Osteoblast (primary cell): ENCODE data around the gene ALPK1. TPM values are rescaled to one million over a fixed set of nuclear protein-coding genes. Genes with fewer than 3 reads are reported as not detected.

ENCODE experiments used
- DNase-seq: peaks from one replicate; pipeline ENCODE4 v3.0.0; 2011; ENCODE audit warnings: low spot score, mixed read lengths; ENCODE audit not compliant: insufficient read length; ENCODE audit errors: missing footprints
- H2AFZ ChIP-seq: 2 replicates; pipeline ENCODE4 v1.6.0; 2011; ENCODE audit warnings: mild to moderate bottlenecking, low read length
- H3K27ac ChIP-seq: 2 replicates; pipeline ENCODE4 v1.5.1; 2011; ENCODE audit warnings: mild to moderate bottlenecking, low read depth, low read length, moderate library complexity
- H3K27me3 ChIP-seq: 2 replicates; pipeline ENCODE4 v1.6.0; 2012; ENCODE audit warnings: mild to moderate bottlenecking, control low read depth, inconsistent platforms, low read length, moderate library complexity; ENCODE audit not compliant: insufficient read depth
- H3K36me3 ChIP-seq: 2 replicates; pipeline ENCODE4 v1.5.1; 2011; ENCODE audit warnings: mild to moderate bottlenecking, low read length, control low read depth, moderate library complexity; ENCODE audit not compliant: insufficient read depth
- H3K4me1 ChIP-seq: 2 replicates; pipeline ENCODE4 v1.5.1; 2011; ENCODE audit warnings: mild to moderate bottlenecking, low read length, control low read depth, moderate library complexity; ENCODE audit not compliant: insufficient read depth
- H3K4me2 ChIP-seq: 2 replicates; pipeline ENCODE4 v1.6.0; 2011; ENCODE audit warnings: mild to moderate bottlenecking, low read length; ENCODE audit not compliant: insufficient read depth
- H3K4me3 ChIP-seq: fragments of 200-600 bp; sonication (generic); 3 replicates; pipeline ENCODE4 v1.5.1; 2012; ENCODE audit warnings: mild to moderate bottlenecking, low read length, inconsistent platforms; ENCODE audit not compliant: insufficient read depth
- H3K79me2 ChIP-seq: 2 replicates; pipeline ENCODE4 v1.6.0; 2012; ENCODE audit warnings: mild to moderate bottlenecking, low read length, control low read depth, inconsistent platforms; ENCODE audit not compliant: insufficient read depth
- H3K9me3 ChIP-seq: 2 replicates; pipeline ENCODE4 v1.5.1; 2011; ENCODE audit warnings: low read depth, low read length, control low read depth
- H4K20me1 ChIP-seq: 2 replicates; pipeline ENCODE4 v1.6.0; 2012; ENCODE audit warnings: mild to moderate bottlenecking, low read length, control low read depth; ENCODE audit not compliant: insufficient read depth
- CTCF ChIP-seq: IDR thresholded peaks from 2 replicates; pipeline ENCODE4 v1.5.1; 2011; ENCODE audit warnings: mild to moderate bottlenecking, low read depth, low read length, moderate library complexity; ENCODE audit errors: extremely low read depth
- total RNA-seq: library from RNA; depleted of rRNA; stranded (reverse); fragments of >200 nt; gene quantifications from 2 replicates; pipeline ENCODE4 v1.2.3, GENCODE V29; 2012

Gene ALPK1
- total RNA-seq, 1 donor = 39.8 TPM

DNA sequence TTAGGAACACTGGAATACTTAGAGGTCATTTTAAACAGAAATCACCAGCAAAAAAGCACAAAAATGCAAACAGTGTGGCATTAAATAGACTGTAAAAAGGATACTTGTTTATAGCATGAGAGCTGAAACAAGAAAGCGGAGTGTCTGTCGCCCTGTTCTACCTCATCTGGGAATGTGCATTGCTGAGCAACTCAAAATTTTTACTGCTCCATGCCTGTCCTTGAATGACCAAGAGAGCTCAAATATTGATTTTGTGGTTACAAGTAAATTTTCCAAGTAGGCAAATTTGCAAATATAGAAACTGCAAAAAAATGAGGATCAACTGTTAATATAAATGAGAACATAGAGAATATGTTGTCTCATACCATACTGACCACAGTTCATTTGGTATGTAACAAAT, 40.1 kb upstream of the ALPK1 start:
- Histone ChIP-seq H3K36me3 (no peaks in the 10 kb centered on the region), H3K9me3 (no peaks in the 10 kb centered on the region), H3K27ac (no peak overlapping the region), H3K4me2 (no peak overlapping the region), H3K79me2 (peaks cover 2% of the 10 kb centered on the region), H4K20me1 (no peaks in the 10 kb centered on the region), H3K4me1 (no peaks in the 10 kb centered on the region), H3K27me3 (no peaks in the 10 kb centered on the region), H2AFZ (no peak overlapping the region), H3K4me3 (no peak overlapping the region)
- TF ChIP-seq CTCF = no peak
- DNase-seq = no peak

DNA sequence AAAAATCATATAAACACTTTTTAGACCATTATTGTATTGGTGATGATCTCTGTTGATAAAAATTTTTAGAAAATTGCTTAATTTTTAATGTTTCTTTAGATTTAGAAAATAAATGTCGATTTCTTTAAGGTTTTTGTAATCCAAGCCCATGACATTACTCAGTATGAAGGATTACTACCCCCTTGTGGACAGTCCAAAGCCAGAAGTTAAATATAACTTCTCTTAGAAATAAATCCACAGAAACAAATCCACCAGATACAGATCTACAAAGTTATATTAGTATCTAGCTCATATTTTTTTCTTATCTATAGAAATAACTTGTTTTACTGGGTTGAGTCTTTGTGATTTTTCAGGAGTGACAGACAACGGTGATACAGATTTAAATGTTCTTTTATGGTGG, 30.3 kb upstream of the ALPK1 start:
- peak; percentile 64 for TF ChIP-seq CTCF

DNA sequence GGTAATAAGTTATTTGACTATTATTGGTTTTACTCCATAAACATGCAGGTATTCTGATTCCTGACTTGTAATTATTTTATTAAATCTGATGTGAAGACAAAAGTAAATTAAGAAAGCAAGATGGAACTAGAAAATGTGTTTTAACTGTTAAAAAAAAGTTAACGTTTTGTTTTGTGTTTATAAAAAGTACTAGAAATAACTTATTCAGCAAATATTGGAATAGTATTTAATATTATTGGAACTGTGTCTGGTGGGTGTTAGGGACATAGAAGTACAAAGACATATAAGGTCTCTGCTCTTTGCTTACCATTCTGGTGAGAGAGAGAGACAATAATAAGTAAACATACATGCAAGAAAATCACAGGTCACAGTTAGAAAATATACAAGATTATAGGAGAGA, 27.1 kb upstream of the ALPK1 start:
- no peak overlapping the region for H2AFZ ChIP-seq
- H3K4me3 ChIP-seq = no peak overlapping the region
- DNase-seq = no peak
- H3K27me3 ChIP-seq = no peaks in the 10 kb centered on the region
- peaks cover 5% of the 10 kb centered on the region for H3K36me3 ChIP-seq
- no peak overlapping the region for H3K4me2 ChIP-seq
- no peaks in the 10 kb centered on the region for H3K79me2 ChIP-seq
- H4K20me1 ChIP-seq = no peaks in the 10 kb centered on the region
- peaks cover 27% of the 10 kb centered on the region for H3K4me1 ChIP-seq
- no peaks in the 10 kb centered on the region for H3K9me3 ChIP-seq
- peak overlapping the region; percentile 62 for H3K27ac ChIP-seq
- TF ChIP-seq CTCF = no peak

More for the DNA sequence above, 30.3 kb upstream of the ALPK1 start:
- Histone ChIP-seq H3K4me3 (no peak overlapping the region), H3K27me3 (no peaks in the 10 kb centered on the region), H2AFZ (no peak overlapping the region), H4K20me1 (no peaks in the 10 kb centered on the region), H3K9me3 (no peaks in the 10 kb centered on the region), H3K79me2 (no peaks in the 10 kb centered on the region), H3K4me1 (peaks cover 12% of the 10 kb centered on the region), H3K27ac (no peak overlapping the region), H3K4me2 (no peak overlapping the region), H3K36me3 (peaks cover 5% of the 10 kb centered on the region)
- no peak for DNase-seq

DNA sequence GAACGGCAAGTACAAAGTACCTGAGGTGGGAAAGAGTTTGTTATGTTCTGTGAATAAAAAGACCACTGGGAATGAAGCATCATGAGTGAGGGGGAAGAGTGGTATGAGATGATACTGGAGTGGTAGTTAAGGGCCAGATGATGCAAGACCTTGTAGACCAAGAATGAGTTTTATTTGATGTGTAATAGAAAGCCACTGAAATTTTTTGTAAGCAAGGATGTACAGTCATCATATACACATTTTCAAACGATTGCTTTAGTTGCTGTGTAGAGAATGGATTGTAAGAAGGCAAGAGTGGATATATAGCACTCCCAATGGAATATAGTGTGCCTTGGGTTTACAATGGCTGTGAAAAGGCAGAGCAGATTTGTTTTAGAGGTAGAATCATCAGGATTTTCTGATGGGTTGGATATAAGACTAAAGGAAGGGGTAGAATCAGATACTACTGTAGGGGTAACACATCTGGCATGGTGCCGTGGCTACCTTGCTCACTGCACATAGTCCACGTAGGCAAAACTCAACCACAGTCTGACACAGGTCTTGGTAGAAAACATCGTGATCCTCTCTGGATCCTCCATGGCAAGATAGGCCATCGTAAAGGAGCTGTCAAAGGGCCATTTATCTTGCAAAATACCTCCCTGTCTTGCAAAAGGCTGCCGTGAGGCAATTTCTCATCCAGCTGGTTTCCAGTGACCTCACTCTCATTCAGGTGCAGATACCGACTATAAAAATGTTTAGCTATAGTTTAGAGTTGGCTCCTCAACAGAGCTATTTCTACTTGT, 26.3 kb upstream of the ALPK1 start:
- H3K27ac ChIP-seq = peak overlapping the region; percentile 62
- peak overlapping the region; percentile 10 for H3K4me2 ChIP-seq

More for the DNA sequence above, 26.3 kb upstream of the ALPK1 start:
- Histone ChIP-seq H4K20me1 (no peaks in the 10 kb centered on the region), H3K36me3 (peaks cover 5% of the 10 kb centered on the region), H3K9me3 (no peaks in the 10 kb centered on the region), H3K79me2 (no peaks in the 10 kb centered on the region), H3K4me3 (no peak overlapping the region), H2AFZ (peak overlapping the region; percentile 27), H3K4me1 (peaks cover 27% of the 10 kb centered on the region), H3K27me3 (no peaks in the 10 kb centered on the region)
- no peak for TF ChIP-seq CTCF
- no peak for DNase-seq
